HEK293 (cell line): ENCODE data around the gene SPACA6.

Experiments
- GLIS1 ChIP-seq: fragments of 450-650 bp; formaldehyde crosslinking; IDR thresholded peaks from 2 replicates; pipeline ENCODE4 v1.5.1; 2016; ENCODE audit warnings: missing biosample characterization, missing genetic modification characterization
- HOXC10 ChIP-seq: sonication (generic); formaldehyde crosslinking; IDR thresholded peaks from 2 replicates; pipeline ENCODE4 v1.8.1; 2023; ENCODE audit warnings: mild to moderate bottlenecking, missing genetic modification reagents
- KLF10 ChIP-seq: fragments of 450-650 bp; IDR thresholded peaks from 2 replicates; pipeline ENCODE4 v1.5.1; 2018; ENCODE audit warnings: missing biosample characterization, mild to moderate bottlenecking, missing genetic modification characterization
- ZBTB8A ChIP-seq: fragments of 450-650 bp; formaldehyde crosslinking; IDR thresholded peaks from 2 replicates; pipeline ENCODE4 v1.5.1; 2016; ENCODE audit warnings: missing biosample characterization, missing genetic modification characterization
- ZNF202 ChIP-seq: fragments of 450-650 bp; formaldehyde crosslinking; IDR thresholded peaks from 2 replicates; pipeline ENCODE4 v1.5.1; 2016; ENCODE audit warnings: missing biosample characterization, missing genetic modification characterization, borderline replicate concordance
- ZNF248 ChIP-seq: fragments of 450-650 bp; formaldehyde crosslinking; IDR thresholded peaks from 2 replicates; pipeline ENCODE4 v1.5.1; 2017; ENCODE audit warnings: missing biosample characterization, missing genetic modification characterization
- ZNF266 ChIP-seq: fragments of 450-650 bp; formaldehyde crosslinking; IDR thresholded peaks from 2 replicates; pipeline ENCODE4 v1.5.1; 2016; ENCODE audit warnings: missing biosample characterization, missing genetic modification characterization, low read depth
- ZNF37A ChIP-seq: fragments of 450-650 bp; IDR thresholded peaks from 2 replicates; pipeline ENCODE4 v1.5.1; 2018; ENCODE audit warnings: missing biosample characterization, missing genetic modification characterization
- ZNF433 ChIP-seq: fragments of 450-650 bp; formaldehyde crosslinking; IDR thresholded peaks from 2 replicates; pipeline ENCODE4 v1.5.1; 2016; ENCODE audit warnings: missing biosample characterization, missing genetic modification characterization, low read depth
- ZNF521 ChIP-seq: fragments of 450-650 bp; formaldehyde crosslinking; IDR thresholded peaks from 2 replicates; pipeline ENCODE4 v1.5.1; 2017; ENCODE audit warnings: missing biosample characterization, mild to moderate bottlenecking, missing genetic modification characterization
- ZNF621 ChIP-seq: fragments of 450-650 bp; formaldehyde crosslinking; IDR thresholded peaks from 2 replicates; pipeline ENCODE4 v1.5.1; 2017; ENCODE audit warnings: missing biosample characterization, missing genetic modification characterization
- ZNF664 ChIP-seq: fragments of 450-650 bp; formaldehyde crosslinking; IDR thresholded peaks from 2 replicates; pipeline ENCODE4 v1.5.1; 2016; ENCODE audit warnings: missing biosample characterization, missing genetic modification characterization
- ZNF677 ChIP-seq: fragments of 450-650 bp; IDR thresholded peaks from 2 replicates; pipeline ENCODE4 v1.5.0; 2018; ENCODE audit warnings: missing biosample characterization, mild to moderate bottlenecking, missing genetic modification characterization, moderate library complexity
- ZNF768 ChIP-seq: fragments of 450-650 bp; formaldehyde crosslinking; IDR thresholded peaks from 2 replicates; pipeline ENCODE4 v1.5.1; 2018; ENCODE audit warnings: missing biosample characterization, mild to moderate bottlenecking, missing genetic modification characterization
- ZNF837 ChIP-seq: fragments of 450-650 bp; formaldehyde crosslinking; IDR thresholded peaks from 2 replicates; pipeline ENCODE4 v1.5.1; 2016; ENCODE audit warnings: missing biosample characterization, missing genetic modification characterization
- TF ChIP-seq, protein P1 (sequence below): fragments of 450-650 bp; formaldehyde crosslinking; IDR thresholded peaks from 2 replicates; pipeline ENCODE4 v1.5.1; 2016; ENCODE audit warnings: missing biosample characterization, missing genetic modification characterization
- TF ChIP-seq, protein P2 (sequence below): fragments of 450-650 bp; formaldehyde crosslinking; IDR thresholded peaks from 2 replicates; pipeline ENCODE4 v1.5.1; 2017; ENCODE audit warnings: missing biosample characterization, missing genetic modification characterization
- TF ChIP-seq, protein P3 (sequence below): fragments of 450-650 bp; formaldehyde crosslinking; IDR thresholded peaks from 2 replicates; pipeline ENCODE4 v1.5.1; 2016; ENCODE audit warnings: missing biosample characterization, missing genetic modification characterization
- TF ChIP-seq, protein P4 (sequence below): fragments of 450-650 bp; formaldehyde crosslinking; IDR thresholded peaks from 2 replicates; pipeline ENCODE4 v1.5.1; 2017; ENCODE audit warnings: missing biosample characterization, mild to moderate bottlenecking, missing genetic modification characterization, moderate library complexity
- TF ChIP-seq, protein P5 (sequence below): fragments of 450-650 bp; formaldehyde crosslinking; IDR thresholded peaks from 2 replicates; pipeline ENCODE4 v1.5.1; 2016; ENCODE audit warnings: missing biosample characterization, missing genetic modification characterization
- TF ChIP-seq, protein P6 (sequence below): fragments of 450-650 bp; formaldehyde crosslinking; IDR thresholded peaks from 2 replicates; pipeline ENCODE4 v1.5.1; 2017; ENCODE audit warnings: missing biosample characterization, missing genetic modification characterization
- TF ChIP-seq, protein P7 (sequence below): fragments of 450-650 bp; formaldehyde crosslinking; IDR thresholded peaks from 2 replicates; pipeline ENCODE4 v1.5.0; 2017; ENCODE audit warnings: missing biosample characterization, missing genetic modification characterization, borderline replicate concordance
- TF ChIP-seq, protein P8 (sequence below): fragments of 450-650 bp; IDR thresholded peaks from 2 replicates; pipeline ENCODE4 v1.5.1; 2018; ENCODE audit warnings: missing biosample characterization, missing genetic modification characterization

The SPACA6 gene

DNA sequence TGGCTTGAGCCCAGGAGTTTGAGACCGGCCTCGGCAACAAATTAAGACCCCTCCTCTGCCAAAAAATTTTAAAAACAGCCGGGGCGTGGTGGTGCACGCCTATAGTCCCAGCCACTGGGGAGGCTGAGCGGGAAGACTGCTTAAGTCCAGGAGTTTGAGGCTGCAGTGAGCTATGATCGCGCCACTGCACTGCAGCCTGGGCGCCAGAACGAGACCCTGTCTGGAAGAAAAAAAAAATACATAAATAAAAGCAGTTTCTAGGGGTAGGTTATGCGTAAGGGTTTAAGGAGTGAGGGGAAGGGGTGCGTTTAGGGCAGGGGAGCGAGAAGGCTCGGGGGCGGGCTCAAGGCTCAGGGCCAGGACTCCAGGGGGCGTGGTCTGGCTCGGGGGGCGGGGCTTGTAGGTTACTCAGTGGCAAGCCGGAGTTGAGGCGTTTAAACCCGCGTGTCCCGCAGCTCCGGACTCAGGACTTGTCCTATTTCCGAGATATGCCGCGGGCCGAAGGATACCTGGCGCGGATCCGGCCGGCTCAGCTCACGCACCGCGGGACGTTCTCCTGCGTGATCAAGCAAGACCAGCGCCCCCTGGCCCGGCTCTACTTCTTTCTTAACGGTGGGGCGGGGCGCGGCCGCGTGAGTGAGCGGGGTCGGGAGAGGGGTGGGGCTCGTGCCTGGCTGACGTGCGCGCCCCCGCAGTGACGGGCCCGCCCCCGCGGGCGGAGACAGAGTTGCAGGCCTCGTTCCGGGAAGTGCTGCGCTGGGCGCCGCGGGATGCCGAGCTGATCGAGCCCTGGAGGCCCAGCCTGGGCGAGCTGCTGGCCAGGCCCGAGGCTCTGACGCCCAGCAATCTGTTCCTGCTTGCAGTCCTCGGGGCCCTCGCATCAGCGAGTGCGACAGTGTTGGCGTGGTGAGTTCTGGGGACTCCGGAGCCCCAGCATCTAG is 10.7 kb downstream of the SPACA6 start (continued):
- TF ChIP-seq HOXC10: no peak
- TF ChIP-seq ZNF521 (tag by site-specific recombination): no peak
- TF ChIP-seq, protein P1, sequence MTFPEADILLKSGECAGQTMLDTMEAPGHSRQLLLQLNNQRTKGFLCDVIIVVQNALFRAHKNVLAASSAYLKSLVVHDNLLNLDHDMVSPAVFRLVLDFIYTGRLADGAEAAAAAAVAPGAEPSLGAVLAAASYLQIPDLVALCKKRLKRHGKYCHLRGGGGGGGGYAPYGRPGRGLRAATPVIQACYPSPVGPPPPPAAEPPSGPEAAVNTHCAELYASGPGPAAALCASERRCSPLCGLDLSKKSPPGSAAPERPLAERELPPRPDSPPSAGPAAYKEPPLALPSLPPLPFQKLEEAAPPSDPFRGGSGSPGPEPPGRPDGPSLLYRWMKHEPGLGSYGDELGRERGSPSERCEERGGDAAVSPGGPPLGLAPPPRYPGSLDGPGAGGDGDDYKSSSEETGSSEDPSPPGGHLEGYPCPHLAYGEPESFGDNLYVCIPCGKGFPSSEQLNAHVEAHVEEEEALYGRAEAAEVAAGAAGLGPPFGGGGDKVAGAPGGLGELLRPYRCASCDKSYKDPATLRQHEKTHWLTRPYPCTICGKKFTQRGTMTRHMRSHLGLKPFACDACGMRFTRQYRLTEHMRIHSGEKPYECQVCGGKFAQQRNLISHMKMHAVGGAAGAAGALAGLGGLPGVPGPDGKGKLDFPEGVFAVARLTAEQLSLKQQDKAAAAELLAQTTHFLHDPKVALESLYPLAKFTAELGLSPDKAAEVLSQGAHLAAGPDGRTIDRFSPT: no peak
- TF ChIP-seq, protein P2, sequence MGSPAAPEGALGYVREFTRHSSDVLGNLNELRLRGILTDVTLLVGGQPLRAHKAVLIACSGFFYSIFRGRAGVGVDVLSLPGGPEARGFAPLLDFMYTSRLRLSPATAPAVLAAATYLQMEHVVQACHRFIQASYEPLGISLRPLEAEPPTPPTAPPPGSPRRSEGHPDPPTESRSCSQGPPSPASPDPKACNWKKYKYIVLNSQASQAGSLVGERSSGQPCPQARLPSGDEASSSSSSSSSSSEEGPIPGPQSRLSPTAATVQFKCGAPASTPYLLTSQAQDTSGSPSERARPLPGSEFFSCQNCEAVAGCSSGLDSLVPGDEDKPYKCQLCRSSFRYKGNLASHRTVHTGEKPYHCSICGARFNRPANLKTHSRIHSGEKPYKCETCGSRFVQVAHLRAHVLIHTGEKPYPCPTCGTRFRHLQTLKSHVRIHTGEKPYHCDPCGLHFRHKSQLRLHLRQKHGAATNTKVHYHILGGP: no peak
- TF ChIP-seq, protein P3, sequence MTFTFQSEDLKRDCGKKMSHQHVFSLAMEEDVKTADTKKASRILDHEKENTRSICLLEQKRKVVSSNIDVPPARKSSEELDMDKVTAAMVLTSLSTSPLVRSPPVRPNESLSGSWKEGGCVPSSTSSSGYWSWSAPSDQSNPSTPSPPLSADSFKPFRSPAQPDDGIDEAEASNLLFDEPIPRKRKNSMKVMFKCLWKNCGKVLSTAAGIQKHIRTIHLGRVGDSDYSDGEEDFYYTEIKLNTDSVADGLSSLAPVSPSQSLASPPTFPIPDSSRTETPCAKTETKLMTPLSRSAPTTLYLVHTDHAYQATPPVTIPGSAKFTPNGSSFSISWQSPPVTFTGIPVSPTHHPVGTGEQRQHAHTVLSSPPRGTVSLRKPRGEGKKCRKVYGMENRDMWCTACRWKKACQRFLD (tag by site-specific recombination): no peak
- TF ChIP-seq, protein P4, sequence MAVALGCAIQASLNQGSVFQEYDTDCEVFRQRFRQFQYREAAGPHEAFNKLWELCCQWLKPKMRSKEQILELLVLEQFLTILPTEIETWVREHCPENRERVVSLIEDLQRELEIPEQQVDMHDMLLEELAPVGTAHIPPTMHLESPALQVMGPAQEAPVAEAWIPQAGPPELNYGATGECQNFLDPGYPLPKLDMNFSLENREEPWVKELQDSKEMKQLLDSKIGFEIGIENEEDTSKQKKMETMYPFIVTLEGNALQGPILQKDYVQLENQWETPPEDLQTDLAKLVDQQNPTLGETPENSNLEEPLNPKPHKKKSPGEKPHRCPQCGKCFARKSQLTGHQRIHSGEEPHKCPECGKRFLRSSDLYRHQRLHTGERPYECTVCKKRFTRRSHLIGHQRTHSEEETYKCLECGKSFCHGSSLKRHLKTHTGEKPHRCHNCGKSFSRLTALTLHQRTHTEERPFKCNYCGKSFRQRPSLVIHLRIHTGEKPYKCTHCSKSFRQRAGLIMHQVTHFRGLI (tag by site-specific recombination): peak; percentile 55; the same call in 1 of the 2 replicates
- 0 out of 2 replicates have a peak, but pooled peaks have one; percentile 46 for TF ChIP-seq KLF10 (tag by site-specific recombination)
- TF ChIP-seq GLIS1 (tag by site-specific recombination): peak; percentile 38; the same call in 1 of the 2 replicates
- no peak for TF ChIP-seq ZNF677 (tag by site-specific recombination)
- TF ChIP-seq ZNF664 (tag by site-specific recombination): no peak
- TF ChIP-seq, protein P5, sequence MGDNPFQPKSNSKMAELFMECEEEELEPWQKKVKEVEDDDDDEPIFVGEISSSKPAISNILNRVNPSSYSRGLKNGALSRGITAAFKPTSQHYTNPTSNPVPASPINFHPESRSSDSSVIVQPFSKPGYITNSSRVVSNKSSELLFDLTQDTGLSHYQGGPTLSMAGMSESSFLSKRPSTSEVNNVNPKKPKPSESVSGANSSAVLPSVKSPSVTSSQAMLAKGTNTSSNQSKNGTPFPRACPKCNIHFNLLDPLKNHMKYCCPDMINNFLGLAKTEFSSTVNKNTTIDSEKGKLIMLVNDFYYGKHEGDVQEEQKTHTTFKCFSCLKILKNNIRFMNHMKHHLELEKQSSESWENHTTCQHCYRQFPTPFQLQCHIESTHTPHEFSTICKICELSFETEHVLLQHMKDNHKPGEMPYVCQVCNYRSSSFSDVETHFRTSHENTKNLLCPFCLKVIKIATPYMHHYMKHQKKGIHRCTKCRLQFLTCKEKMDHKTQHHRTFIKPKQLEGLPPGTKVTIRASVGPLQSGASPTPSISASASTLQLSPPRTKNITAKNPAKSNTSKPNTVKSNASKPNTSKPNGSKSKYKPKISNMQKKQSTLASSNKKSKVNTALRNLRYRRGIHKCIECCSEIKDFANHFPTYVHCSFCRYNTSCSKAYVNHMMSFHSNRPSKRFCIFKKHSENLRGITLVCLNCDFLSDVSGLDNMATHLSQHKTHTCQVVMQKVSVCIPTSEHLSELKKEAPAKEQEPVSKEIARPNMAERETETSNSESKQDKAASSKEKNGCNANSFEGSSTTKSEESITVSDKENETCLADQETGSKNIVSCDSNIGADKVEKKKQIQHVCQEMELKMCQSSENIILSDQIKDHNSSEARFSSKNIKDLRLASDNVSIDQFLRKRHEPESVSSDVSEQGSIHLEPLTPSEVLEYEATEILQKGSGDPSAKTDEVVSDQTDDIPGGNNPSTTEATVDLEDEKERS (tag by site-specific recombination): no peak
- TF ChIP-seq ZNF37A (tag by site-specific recombination): no peak
- TF ChIP-seq, protein P6, sequence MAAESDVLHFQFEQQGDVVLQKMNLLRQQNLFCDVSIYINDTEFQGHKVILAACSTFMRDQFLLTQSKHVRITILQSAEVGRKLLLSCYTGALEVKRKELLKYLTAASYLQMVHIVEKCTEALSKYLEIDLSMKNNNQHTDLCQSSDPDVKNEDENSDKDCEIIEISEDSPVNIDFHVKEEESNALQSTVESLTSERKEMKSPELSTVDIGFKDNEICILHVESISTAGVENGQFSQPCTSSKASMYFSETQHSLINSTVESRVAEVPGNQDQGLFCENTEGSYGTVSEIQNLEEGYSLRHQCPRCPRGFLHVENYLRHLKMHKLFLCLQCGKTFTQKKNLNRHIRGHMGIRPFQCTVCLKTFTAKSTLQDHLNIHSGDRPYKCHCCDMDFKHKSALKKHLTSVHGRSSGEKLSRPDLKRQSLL (tag by site-specific recombination): no peak; the same call in 1 of the 2 replicates
- TF ChIP-seq ZNF202 (tag by site-specific recombination): no peak
- peak; percentile 37; the same call in 1 of the 2 replicates for TF ChIP-seq ZNF768 (tag by site-specific recombination)
- TF ChIP-seq, protein P7, sequence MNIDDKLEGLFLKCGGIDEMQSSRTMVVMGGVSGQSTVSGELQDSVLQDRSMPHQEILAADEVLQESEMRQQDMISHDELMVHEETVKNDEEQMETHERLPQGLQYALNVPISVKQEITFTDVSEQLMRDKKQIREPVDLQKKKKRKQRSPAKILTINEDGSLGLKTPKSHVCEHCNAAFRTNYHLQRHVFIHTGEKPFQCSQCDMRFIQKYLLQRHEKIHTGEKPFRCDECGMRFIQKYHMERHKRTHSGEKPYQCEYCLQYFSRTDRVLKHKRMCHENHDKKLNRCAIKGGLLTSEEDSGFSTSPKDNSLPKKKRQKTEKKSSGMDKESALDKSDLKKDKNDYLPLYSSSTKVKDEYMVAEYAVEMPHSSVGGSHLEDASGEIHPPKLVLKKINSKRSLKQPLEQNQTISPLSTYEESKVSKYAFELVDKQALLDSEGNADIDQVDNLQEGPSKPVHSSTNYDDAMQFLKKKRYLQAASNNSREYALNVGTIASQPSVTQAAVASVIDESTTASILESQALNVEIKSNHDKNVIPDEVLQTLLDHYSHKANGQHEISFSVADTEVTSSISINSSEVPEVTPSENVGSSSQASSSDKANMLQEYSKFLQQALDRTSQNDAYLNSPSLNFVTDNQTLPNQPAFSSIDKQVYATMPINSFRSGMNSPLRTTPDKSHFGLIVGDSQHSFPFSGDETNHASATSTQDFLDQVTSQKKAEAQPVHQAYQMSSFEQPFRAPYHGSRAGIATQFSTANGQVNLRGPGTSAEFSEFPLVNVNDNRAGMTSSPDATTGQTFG: no peak
- no peak for TF ChIP-seq ZNF248 (tag by site-specific recombination)
- no peak for TF ChIP-seq ZNF266 (tag by site-specific recombination)
- no peak for TF ChIP-seq ZNF621 (tag by site-specific recombination)
- no peak for TF ChIP-seq ZNF837
- peak; percentile 71; the same call in 1 of the 2 replicates for TF ChIP-seq ZBTB8A (tag by site-specific recombination)
- TF ChIP-seq, protein P8, sequence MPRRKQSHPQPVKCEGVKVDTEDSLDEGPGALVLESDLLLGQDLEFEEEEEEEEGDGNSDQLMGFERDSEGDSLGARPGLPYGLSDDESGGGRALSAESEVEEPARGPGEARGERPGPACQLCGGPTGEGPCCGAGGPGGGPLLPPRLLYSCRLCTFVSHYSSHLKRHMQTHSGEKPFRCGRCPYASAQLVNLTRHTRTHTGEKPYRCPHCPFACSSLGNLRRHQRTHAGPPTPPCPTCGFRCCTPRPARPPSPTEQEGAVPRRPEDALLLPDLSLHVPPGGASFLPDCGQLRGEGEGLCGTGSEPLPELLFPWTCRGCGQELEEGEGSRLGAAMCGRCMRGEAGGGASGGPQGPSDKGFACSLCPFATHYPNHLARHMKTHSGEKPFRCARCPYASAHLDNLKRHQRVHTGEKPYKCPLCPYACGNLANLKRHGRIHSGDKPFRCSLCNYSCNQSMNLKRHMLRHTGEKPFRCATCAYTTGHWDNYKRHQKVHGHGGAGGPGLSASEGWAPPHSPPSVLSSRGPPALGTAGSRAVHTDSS: no peak
- no peak for TF ChIP-seq ZNF433 (tag by site-specific recombination)
